Activated B cell treated with CpG ODN at 0.5 μM for 24 hours (primary cell): ENCODE data around the gene ARHGAP24. TPM values are rescaled to one million over a fixed set of nuclear protein-coding genes. Genes with fewer than 3 reads are reported as not detected.

ENCODE experiments used
- ATAC-seq: fragments of 200-7000 bp; cut with Tn5 transposase; one replicate; pipeline ENCODE4 v1.10.0; 2021; ENCODE audit warnings: low read depth, mild to moderate bottlenecking, moderate library complexity
- CTCF ChIA-PET: fragments of 350-600 bp; sonication (Branson Sonifier 250); formaldehyde crosslinking; loops from one replicate; lab custom pipeline; 2021; ENCODE audit warnings: antibody characterized with exemption; lab: Charles Lee
- POLR2A ChIA-PET: fragments of 350-600 bp; sonication (Branson Sonifier 250); formaldehyde crosslinking; loops from one replicate; lab custom pipeline; 2021; ENCODE audit warnings: antibody characterized with exemption; lab: Charles Lee
- DNase-seq: peaks from one replicate; pipeline ENCODE4 v3.0.0; 2022
- H3K27ac Mint-ChIP-seq: one replicate; pipeline ENCODE4 v1.8.0; 2020; ENCODE audit warnings: mixed read lengths
- H3K27me3 Mint-ChIP-seq: one replicate; pipeline ENCODE4 v1.8.0; 2021; ENCODE audit warnings: mixed read lengths
- H3K36me3 Mint-ChIP-seq: one replicate; pipeline ENCODE4 v1.8.0; 2021; ENCODE audit warnings: low read depth, mixed read lengths
- H3K4me1 Mint-ChIP-seq: one replicate; pipeline ENCODE4 v1.8.0; 2021; ENCODE audit warnings: mixed read lengths
- H3K4me3 Mint-ChIP-seq: one replicate; pipeline ENCODE4 v1.8.0; 2020; ENCODE audit warnings: mild to moderate bottlenecking, mixed read lengths
- H3K9me3 Mint-ChIP-seq: one replicate; pipeline ENCODE4 v1.8.0; 2020; ENCODE audit warnings: mixed read lengths
- CTCF ChIP-seq: fragments of 200-600 bp; IDR thresholded peaks from one replicate; pipeline ENCODE4 v1.8.0; 2022; ENCODE audit warnings: antibody characterized with exemption, mild to moderate bottlenecking
- intact Hi-C: fragments of 100-400 bp; cut with micrococcal nuclease; formaldehyde crosslinking; loops from one replicate; pipeline ENCODE4 v1.15.1; 2024
- total RNA-seq: library from RNA; stranded (reverse); gene quantifications from 2 replicates; pipeline ENCODE4 v1.2.3, GENCODE V29; 2022

ARHGAP24 gene
- total RNA-seq, 1 donor from 2014 or later, result 231 TPM

- CTCF ChIA-PET, result no interaction called here
- no peaks in the 10 kb centered on the region for H3K27me3 Mint-ChIP-seq
- intact Hi-C loops, result no loop called here
- H3K4me1 Mint-ChIP-seq, result peaks cover 12% of the 10 kb centered on the region
- DNase-seq (no peak), ATAC-seq (no peak)
- H3K4me3 Mint-ChIP-seq, result no peak overlapping the region
- POLR2A ChIA-PET, result no interaction called here
- no peak for TF ChIP-seq CTCF
- no peaks in the 10 kb centered on the region for H3K36me3 Mint-ChIP-seq
- H3K9me3 Mint-ChIP-seq, result no peaks in the 10 kb centered on the region
- H3K27ac Mint-ChIP-seq, result no peak overlapping the region
These were observed 394.2 kb downstream of the ARHGAP24 start for GRCh38 chr4:85869181-85869580.

- POLR2A ChIA-PET, result no interaction called here
- intact Hi-C loops, result no loop called here
- Mint-ChIP-seq H3K36me3 (no peaks in the 10 kb centered on the region), H3K4me1 (peaks cover 9% of the 10 kb centered on the region), H3K4me3 (no peak overlapping the region), H3K27ac (no peak overlapping the region), H3K27me3 (no peaks in the 10 kb centered on the region), H3K9me3 (no peaks in the 10 kb centered on the region)
- no peak for TF ChIP-seq CTCF
- CTCF ChIA-PET, result no interaction called here
- DNase-seq, result no peak
- no peak for ATAC-seq
These were observed 395.5 kb downstream of the ARHGAP24 start for GRCh38 chr4:85870298-85871083.

- Mint-ChIP-seq H3K9me3 (no peaks in the 10 kb centered on the region), H3K4me1 (peaks cover 2% of the 10 kb centered on the region), H3K36me3 (no peaks in the 10 kb centered on the region), H3K4me3 (no peak overlapping the region), H3K27me3 (no peaks in the 10 kb centered on the region), H3K27ac (no peak overlapping the region)
- ChIA-PET POLR2A (no interaction called here), CTCF (no interaction called here)
- no peak for DNase-seq
- ATAC-seq, result no peak
- TF ChIP-seq CTCF, result no peak
- intact Hi-C loops, result no loop called here
These were observed 398.6 kb downstream of the ARHGAP24 start for GRCh38 chr4:85873566-85873965.

DNA sequence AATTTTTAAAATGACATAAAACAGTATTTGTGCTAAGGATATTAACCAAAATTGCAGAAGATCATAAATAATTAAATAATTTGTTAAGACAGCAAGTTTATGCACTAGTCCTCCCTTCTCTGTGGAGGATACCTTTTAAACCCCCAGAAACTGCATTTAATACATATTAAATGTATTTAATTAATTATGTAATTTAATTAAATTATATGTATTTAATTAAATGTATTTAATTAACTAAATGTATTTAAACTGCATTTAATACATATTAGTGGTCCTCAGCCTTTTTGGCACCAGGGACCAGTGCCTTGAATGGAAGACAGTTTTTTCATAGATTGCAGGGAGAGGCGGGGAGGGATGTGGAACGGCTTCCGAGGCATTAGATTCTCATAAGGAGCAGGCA, 404.6 kb downstream of the ARHGAP24 start:
- ChIA-PET CTCF (no interaction called here), POLR2A (no interaction called here)
- H3K4me3 Mint-ChIP-seq, result no peak overlapping the region
- no peak overlapping the region for H3K27ac Mint-ChIP-seq
- DNase-seq (no peak), ATAC-seq (no peak)
- H3K36me3 Mint-ChIP-seq, result peaks cover 16% of the 10 kb centered on the region
- TF ChIP-seq CTCF, result no peak
- H3K4me1 Mint-ChIP-seq, result peaks cover 11% of the 10 kb centered on the region
- no peaks in the 10 kb centered on the region for H3K9me3 Mint-ChIP-seq
- intact Hi-C loops, result no loop called here
- H3K27me3 Mint-ChIP-seq, result no peaks in the 10 kb centered on the region

- H3K36me3 Mint-ChIP-seq, result peaks cover 16% of the 10 kb centered on the region
- TF ChIP-seq CTCF, result no peak
- no peaks in the 10 kb centered on the region for H3K9me3 Mint-ChIP-seq
These were observed 408.2 kb downstream of the ARHGAP24 start for GRCh38 chr4:85883180-85883579.

More at GRCh38 chr4:85883180-85883579, 408.2 kb downstream of the ARHGAP24 start:
- Mint-ChIP-seq H3K27me3 (no peaks in the 10 kb centered on the region), H3K4me3 (no peak overlapping the region), H3K4me1 (peaks cover 9% of the 10 kb centered on the region), H3K27ac (no peak overlapping the region)
- intact Hi-C loops, result no loop called here
- DNase-seq (no peak), ATAC-seq (no peak)
- CTCF ChIA-PET, result no interaction called here
- POLR2A ChIA-PET, result no interaction called here
